IPS DF 19.7 (cell line): ENCODE results near the gene GAA.

Experiments
- DNase-seq: peaks from one replicate; pipeline ENCODE4 v3.0.0-alpha.2; 2013; ENCODE audit warnings: low read depth, low spot score

Gene GAA

DNA sequence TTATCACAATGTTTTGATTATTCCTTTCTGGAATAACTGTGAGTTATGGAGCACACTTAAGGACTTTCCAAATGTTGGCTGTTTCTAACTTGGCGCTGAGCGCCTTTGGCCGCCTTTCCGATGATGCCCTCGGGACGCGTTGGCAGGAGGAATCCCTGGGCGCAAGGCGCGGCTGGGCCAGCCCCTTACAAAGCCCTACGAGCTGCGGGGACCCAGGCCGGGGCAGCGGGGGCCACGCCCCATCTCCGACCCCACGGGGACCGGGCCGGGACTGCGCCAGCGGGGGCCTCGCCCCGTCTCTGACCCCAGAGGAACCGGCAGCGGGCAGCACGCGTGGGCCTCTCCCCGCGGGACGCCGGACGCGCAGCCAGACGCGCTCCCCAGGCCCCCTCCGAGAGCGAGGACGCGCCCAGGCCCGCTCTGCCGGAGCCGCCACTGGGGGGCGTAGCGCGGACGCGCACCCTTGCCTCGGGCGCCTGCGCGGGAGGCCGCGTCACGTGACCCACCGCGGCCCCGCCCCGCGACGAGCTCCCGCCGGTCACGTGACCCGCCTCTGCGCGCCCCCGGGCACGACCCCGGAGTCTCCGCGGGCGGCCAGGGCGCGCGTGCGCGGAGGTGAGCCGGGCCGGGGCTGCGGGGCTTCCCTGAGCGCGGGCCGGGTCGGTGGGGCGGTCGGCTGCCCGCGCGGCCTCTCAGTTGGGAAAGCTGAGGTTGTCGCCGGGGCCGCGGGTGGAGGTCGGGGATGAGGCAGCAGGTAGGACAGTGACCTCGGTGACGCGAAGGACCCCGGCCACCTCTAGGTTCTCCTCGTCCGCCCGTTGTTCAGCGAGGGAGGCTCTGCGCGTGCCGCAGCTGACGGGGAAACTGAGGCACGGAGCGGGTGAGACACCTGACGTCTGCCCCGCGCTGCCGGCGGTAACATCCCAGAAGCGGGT, at the start of gene GAA:
Gene GAA (plus strand): TSS at position 571 of the 935 bp plus-strand sequence. CDS start 3,006 bp downstream, outside the sequence.
- no peak for DNase-seq

DNA sequence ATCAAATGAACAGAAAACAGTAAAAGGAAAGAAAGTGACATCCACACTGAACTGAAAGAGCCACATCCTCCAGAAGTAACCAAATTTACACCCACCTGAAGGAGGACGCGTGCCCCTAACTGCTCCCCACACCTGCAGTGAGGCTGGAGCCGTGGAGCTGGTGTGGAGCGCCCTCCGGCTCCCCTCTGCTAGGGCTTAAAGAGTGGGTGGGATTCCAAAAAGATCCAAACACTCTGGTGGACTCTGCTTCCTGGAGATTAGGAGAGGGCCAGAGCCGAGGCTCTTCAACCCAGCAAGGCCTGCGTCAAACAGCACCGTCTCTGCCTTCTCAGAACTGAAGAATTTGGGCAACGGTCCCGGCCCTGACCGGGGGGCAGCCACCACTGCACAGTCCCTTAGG, 49.7 kb upstream of the GAA start:
- DNase-seq, result no peak

DNA sequence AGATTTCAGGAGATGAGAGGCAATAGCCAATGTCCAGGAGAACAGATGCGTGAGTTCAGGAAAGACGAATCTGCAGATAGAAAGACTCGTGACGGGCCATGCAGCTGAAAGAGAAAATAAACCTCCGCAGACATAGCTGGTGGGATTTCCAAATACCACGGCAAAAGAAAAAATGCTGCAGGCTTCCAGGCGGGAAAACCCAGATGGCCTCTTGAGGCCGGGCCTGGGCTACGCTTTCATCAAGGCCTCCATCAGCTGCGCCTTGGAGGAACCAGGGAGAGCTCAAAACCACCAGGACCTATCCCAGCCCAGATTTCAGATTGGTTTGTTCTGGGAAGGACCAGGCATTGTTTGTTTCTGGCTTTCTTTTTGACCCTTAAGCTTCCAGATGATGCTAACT, 48.3 kb upstream of the GAA start:
- no peak for DNase-seq

DNA sequence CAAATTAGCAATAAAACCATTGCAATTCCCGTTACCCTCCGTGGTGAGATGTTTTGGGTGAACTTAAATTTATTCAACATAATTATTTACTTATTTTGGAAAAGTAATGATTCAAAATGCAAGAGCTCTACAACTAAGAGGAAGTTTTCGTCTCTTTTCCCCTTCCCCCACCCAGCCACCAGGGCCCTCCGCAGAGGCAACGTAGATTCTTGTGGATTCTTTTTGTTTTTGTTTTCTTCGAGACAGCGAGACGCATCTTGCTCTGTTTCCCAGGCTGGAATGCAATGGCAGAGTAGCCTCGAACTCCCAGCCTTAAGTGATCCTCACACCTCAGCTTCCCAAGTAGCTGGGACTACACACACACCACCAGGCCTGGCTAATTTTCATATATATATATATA, 45.8 kb upstream of the GAA start:
- DNase-seq, result no peak

DNA sequence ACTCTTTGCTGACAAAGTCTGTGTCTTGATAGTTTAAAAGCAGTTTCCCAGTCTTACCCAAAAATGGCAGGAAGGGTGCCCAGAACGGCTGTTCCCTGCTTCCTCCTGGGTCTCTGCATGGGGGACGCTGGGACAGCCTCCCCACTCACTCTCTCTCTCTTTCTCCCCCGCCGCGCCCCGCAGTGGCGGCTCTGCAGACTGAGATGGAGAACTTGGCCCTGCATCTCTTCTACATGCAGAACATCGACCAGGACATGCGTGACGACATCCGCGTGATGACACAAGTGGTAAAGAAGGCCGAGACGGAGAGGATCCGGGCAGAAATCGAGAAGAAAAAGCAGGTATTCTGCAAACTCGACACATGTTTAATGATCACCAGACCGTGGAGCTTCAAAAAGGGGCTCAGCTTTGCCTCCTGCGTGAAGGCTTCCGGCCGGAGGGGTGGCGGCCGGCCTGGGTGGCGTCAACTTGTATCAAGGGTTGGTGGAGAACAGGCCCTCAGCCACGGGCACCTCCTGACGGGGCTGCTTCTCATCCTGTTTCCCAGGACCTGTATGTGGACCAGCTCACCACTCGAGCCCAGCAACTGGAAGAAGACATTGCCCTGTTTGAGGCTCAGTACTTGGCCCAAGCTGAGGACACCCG, 42.9 kb upstream of the GAA start:
- DNase-seq, result no peak

DNA sequence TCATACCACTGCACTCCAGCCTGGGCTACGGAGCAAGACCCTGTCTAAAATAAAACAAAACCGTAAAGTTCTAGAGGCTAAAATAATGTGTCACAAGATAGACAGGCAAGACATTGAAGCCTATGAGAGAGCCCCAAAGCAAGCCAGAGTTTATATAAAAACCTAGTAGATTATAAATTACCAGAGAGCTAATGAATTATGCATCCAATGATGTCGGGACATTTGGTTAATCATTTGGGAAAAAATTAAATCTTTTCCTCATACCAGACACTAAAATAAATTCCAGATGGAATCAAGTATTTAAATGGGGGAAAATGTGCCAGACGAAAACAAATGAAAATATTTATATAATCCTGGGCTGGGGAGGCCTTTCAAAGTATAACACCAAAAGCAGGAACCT, 40.7 kb upstream of the GAA start:
- no peak for DNase-seq

DNA sequence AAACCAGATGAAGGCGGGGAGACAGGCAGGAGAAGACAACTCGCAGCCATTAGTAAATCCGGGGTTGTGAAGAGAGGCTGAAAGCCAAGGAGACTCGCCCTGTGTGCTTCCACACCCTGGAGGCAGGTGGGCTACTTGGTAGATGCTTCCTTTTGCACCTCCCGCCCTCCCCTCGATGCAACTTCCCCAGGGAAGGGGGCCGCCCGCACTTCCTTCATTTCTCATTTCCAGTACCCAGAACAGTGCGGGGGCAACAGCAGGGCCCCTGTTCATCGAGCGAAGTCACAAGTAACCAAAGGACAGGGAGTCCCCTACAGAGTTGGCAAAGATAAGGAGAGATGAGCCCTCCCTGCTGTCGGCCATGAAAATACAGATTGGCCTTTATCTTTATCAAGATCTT, 40.0 kb upstream of the GAA start:
- DNase-seq, result no peak

DNA sequence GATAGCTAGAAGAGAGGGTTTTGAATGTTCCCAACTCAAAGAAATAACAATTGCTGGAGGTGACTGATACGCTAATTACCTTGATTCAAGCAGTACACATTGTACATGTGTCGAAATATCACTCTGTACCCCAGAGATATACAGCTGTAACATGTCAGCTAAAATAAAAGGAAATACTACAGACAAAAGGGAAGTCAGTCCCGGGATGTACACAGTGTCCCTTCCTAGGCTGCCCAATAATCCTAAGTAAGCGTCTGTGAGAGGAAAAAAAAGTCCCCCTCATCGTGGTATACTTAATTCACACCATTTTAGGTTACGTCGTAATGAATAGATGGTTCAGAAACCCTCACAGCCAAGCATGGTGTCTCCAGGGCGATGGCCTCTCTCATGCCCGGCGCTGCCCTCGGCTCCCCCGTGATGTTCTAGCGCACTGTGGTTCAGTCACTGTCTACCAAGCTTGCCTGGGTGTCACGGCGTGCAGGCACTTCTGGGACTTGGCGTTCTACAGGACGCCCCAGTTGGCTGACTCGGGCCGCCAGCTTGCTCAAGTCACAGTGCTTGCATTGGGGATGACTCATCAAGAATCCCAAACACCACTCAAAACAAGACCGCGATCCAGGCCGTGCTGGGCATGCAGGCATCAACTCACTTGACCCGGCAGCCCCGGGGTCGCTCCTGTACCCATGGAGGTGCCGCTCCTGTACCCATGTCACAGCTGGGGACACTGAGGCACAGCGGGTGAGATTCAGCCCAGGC, 37.4 kb upstream of the GAA start:
- DNase-seq, result no peak

DNA sequence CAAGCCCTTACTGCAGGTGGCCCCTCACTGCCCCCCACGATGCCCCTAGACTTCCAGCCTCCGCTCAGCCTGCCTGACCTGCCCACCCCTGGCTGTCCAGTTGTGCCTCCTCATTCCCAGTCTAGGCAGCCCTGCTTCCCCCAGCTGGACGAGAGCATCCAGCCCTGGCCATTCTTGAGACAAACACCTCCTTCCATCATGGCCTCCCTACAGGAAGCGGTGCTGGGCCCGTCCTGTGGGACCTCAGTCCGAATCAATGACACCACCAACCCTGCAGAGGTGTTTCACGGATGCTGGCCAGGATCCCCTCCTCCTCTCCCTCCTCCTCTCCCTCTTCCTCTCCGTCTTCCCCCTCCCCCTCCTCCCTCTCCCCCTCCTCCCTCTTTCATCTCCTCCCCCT, 36.7 kb upstream of the GAA start:
- DNase-seq, result no peak

DNA sequence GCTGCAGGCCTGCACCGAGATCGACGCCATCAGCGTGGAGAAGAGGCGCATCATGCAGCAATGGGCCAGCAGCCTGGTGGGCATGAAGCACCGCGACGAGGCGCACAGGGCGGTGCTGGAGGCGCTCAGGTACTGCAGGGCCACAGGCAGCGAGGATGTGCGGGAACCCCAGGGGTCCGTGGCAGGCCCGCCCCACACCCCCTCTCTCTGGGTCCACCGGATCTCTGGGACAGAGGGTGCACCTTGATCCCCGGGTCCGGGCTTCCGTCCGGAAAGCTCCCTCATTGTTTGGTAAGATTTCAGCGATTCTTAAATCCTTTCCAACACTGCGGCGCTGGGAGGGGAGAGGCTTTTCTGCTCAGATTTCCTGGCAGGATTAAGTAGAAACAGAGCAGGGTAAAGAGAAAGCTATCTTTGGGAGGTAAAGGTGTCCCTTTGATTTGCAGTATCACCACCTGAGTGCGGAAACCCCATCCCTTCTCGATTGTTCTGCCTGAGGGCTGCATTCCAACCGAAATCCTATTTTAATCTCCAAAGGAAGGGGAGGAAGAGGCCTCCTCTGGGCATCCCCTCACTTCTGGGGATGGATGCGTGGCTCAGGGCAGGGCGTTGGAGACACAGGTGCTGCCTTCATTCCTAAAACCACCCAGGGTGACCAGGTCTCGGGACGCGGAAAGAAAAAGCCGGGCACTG, 35.8 kb upstream of the GAA start:
- no peak for DNase-seq

DNA sequence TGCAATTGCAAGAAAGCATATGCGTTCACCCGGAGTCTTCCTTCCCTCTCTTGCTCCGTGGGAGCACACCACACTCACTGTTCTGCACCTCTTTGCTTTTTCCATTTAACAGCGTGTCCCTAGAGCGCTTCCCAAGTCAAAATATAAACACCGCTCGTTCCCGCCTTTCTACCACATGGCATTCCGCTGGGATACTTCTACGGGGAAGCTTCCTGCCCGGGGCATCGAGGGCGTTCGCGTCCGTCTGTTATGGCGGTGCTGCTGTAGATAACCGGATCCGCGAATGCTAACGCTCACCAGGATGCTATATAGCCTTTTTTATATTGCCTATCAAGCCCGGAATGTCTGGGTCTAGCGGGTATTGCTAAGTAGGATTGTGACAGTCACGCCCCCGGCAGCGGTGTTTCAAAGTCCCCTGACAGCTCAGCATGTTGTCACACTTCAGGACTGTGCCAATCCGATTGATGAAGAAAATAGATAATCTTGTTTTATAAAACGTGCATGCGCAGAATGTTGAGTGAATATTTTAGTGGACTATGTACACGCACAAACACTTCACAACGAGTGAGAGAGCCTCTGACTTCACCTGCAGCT, 33.9 kb upstream of the GAA start:
- DNase-seq, result no peak

DNA sequence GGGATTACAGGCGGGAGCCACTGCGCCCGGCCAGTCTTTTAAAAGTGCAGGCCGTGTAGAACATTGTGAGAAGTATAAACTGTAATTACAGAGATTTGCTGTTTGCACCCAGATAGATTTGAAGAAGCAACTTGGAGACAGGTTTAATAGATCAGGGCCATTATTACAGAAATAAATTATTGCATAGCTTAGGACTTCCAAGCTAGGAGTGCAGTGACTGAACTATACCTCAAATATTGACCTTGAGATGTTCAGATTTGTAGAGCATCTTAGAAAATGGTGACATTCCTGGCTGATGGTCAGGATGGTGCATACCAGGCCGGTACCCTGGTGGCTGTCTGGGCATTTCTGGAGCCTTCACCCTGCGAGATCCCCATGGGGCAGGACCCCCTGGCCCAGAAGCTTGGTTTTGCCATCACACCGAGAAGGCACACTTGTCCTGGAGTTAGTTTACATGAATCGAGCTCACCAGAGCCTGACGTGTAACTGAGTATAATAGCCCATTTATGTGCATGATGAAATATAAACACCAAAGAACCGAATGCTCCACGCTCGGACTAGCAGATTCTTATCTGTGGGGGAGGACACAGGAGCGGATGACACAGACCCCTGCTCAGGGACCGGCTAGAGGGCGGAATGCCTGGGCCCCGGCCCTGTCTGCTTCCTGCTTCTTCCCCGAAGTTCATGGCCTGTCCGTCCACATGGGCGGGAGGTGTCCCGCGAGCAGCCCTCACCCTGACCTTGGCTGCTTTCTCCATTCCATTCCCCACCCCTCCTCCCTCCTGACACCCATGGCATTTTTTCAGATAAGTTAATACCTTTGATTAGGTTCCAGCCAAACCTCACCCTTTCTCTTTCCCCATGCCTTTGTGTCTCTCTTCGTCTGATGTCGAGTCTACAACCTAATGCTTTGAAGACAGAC, 32.8 kb upstream of the GAA start:
- DNase-seq, result no peak

DNA sequence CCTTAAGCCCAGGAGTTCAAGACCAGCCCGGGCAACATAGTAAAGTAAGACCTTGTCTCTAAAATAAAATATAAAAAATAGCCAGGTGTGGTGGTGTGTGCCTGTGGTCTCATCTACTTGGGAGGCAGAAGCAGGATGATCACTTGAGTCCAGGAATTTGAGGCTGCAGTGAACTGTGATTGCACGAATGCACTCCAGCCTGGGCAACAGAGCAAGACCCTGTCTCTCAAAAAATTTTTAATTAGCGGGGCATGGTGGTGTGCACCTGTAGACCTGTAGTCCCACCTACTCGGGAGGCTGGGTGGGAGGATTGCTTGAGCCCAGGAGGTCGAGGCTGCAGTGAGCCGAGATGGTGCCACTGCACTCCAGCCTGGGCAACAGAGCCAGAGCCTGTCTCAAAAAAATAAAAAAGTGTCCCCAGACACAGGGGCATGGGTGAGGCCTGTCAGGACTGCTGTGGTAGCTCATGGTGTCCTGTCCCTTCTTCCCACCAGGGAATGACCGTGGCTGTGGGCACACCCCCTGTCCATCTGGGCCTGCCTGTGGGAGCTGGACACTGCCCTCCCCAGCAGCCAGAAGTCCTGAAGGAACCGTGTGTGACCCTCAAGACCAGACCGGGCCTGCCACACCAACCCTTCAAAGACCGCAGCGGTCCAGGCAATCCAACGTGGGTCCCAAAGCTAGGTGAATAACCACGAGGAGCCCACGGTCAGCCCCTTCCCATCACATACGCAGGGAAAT, 30.8 kb upstream of the GAA start:
- no peak for DNase-seq

DNA sequence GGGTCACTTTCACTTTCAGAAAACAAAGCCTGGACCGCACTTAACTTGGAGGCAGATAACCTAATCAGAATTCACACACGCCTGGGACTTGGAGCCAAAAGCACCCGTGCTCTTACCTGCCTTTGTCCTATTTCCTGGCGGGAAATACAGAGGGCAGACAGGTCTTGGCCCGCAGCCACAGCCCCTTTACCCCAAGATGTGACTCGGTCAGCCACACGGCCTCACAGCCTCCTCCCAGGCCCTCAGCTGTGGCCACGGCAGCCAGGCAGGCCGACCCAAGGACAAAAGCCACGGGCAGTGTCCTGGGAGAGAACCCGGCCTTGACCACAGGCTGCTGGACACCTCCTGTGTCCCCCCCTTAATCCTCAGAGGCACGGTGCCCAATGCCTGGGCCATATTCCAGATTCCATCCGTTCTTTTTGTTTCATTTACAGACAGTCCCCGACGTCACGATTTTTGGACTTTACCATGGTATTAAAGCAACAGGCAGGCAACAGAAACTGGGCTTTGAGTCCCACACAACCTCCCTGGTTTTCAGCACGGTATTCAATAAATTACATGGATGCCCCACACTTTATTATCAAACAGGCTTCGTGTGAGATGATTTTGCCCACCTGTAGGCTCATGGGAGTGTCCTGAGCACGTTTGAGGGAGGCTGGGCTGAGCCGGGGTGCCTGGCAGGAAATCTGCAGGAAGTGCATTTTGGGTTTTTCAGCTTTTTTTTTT, 30.1 kb upstream of the GAA start:
- no peak for DNase-seq

DNA sequence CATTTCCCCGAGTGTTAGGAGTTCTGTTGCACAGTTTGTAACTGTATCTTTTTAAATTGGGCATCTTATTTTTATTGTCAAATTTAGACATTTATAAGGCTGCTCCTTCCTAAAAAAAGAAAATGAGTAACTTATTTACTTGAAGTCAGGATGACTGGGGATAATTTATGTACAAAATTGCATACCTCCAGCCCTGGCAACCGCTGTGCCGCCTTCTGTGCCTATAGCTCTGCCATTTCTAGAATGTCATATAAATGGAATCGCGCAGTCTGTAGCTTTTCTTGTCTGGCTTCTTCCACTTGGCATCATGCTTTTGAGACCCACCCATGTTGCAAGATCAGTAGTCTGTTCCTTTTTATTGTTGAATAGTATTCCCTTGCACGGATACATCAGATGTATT, 29.0 kb upstream of the GAA start:
- DNase-seq, result no peak

DNA sequence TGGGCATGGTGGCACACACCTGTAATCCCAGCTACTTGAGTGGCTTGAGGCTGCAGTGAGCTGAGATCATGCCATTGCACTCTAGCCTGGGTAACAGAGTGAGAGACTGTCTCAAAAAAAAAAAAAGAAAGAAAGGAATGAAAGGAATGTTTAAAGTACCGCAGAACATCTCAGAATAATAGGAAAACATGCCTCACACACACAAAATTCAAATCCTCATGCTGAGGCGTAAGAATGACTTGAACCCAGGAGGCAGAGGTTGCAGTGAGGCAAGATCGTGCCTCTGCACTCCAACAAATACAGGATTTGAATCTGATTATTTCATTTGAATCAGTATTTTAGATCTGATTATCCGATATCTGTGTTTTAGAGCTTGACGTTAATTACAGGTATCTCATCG, 21.3 kb upstream of the GAA start:
- DNase-seq, result no peak

DNA sequence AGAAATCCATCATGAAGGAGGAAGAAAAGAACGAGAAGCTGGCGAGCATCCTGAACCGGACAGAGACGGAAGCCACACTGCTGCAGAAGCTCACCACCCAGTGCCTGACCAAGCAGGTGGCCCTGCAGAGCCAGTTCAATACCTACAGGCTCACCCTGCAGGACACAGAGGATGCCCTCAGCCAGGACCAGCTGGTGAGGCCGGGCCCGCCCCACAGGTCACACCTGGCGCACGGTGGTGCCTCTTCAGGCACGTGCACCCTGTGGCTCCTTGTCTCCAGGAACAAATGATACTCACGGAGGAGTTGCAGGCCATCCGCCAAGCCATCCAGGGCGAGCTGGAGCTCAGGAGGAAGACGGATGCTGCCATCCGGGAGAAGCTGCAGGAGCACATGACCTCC, 19.8 kb upstream of the GAA start:
- DNase-seq, result no peak

DNA sequence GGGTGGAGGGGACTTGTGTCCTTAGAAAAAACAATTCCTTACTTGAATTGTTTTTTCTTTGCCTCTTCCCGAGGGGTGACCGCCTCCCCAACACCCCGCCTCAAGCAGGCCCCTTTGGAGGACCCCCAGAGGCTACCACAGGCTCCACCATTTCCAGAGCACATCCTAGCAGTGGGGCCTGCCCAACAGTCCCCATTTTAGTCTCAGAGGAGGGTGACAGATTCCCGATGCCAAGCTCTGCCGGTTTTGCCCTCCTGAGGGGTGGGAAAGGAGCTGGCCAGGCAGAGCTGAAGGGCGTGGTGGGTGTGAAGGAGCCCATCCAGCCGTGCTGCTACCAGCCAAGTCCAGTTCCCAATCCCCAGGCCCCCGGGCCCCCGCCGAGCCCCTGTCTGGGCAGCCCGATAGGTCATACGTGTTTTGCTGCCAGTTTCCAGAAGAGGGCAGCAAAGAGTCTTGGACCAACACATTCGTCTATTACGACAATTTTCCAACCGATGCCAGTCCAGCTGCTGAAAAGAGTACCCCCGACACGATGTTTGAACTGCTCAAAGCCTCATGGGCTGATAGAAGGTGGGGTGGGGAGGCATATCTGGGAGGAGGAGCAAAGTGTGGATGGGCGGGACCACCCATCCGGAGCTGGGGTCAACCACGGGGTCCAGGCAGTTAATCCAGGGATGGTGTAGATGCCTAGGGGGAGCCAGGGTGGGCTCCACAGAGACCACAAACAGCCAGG, 18.8 kb upstream of the GAA start:
- peak; percentile 54 for DNase-seq
